Activated naive CD4-positive, alpha-beta T cell treated with anti-CD3 and anti-CD28 coated beads for 36 hours (primary cell): ENCODE results near the gene ZSWIM8. TPM values are rescaled to one million over a fixed set of nuclear protein-coding genes. Genes with fewer than 3 reads are reported as not detected.

Experiments
- CTCF ChIA-PET: fragments of 350-600 bp; sonication (Branson Sonifier 250); formaldehyde crosslinking; loops from one replicate; lab custom pipeline; 2021; ENCODE audit warnings: antibody characterized with exemption; lab: Charles Lee
- DNase-seq: peaks from one replicate; pipeline ENCODE4 v3.0.0-alpha.2; 2020
- H3K27ac Mint-ChIP-seq: one replicate; pipeline ENCODE4 v1.8.0; 2021; ENCODE audit warnings: mild to moderate bottlenecking, mixed read lengths
- H3K27me3 Mint-ChIP-seq: one replicate; pipeline ENCODE4 v1.8.0; 2021; ENCODE audit warnings: low read depth, mixed read lengths
- H3K36me3 Mint-ChIP-seq: one replicate; pipeline ENCODE4 v1.8.0; 2021; ENCODE audit warnings: low read depth, mixed read lengths
- H3K4me1 Mint-ChIP-seq: one replicate; pipeline ENCODE4 v1.8.0; 2021; ENCODE audit warnings: low read depth, mixed read lengths
- H3K4me3 Mint-ChIP-seq: one replicate; pipeline ENCODE4 v1.8.0; 2021; ENCODE audit warnings: mild to moderate bottlenecking, moderate library complexity, mixed read lengths
- H3K9me3 Mint-ChIP-seq: one replicate; pipeline ENCODE4 v1.8.0; 2021; ENCODE audit warnings: mixed read lengths
- intact Hi-C: fragments of 100-400 bp; cut with micrococcal nuclease; formaldehyde crosslinking; loops from one replicate; pipeline ENCODE4 v1.15.1; 2023
- total RNA-seq, 2 experiments: library from RNA; stranded (reverse); gene quantifications; one replicate each; pipeline ENCODE4 v1.2.3, GENCODE V29; 2021

The ZSWIM8 gene
- total RNA-seq, 2 experiments from 2014 or later: 25.8 to 26.7 TPM

DNA sequence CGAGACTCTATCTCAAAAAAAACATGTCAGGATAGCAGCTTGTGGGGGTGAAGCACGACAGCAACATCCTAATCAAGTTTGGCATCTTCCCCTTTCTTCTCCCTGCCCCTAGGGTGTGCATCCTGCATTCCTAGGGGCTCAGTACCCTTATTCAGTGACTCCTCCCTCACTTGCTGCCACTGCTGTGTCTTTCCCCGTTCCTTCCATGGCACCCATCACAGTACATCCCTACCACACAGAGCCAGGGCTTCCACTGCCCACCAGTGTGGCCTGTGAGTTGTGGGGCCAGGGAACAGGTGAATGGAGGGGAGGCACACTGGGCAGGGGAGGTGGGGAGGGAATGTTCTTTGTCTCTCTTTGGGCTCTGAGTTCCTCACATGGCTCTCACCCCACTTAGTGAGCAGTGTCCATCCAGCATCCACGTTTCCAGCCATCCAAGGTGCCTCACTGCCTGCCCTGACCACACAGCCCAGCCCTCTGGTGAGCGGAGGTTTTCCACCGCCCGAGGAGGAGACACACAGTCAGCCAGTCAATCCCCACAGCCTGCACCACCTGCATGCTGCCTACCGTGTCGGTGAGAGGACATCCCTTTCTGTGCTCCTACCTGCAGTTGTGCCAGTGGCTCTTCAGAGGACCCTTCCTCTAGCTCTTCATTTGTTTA, 14.6 kb downstream of the ZSWIM8 start:
- no peak for DNase-seq
- Mint-ChIP-seq H3K36me3 (peaks cover 34% of the 10 kb centered on the region), H3K4me1 (peaks cover 13% of the 10 kb centered on the region), H3K27me3 (no peaks in the 10 kb centered on the region), H3K9me3 (no peaks in the 10 kb centered on the region), H3K4me3 (no peak overlapping the region), H3K27ac (peak overlapping the region; percentile 17)
- intact Hi-C loops: no loop called here
- CTCF ChIA-PET: interaction anchor here (0.5 to 0.6 kb wide), 2 partner anchors 9 to 331 kb away, joined by 3 read pairs; no protein-coding TSS in a partner anchor

DNA sequence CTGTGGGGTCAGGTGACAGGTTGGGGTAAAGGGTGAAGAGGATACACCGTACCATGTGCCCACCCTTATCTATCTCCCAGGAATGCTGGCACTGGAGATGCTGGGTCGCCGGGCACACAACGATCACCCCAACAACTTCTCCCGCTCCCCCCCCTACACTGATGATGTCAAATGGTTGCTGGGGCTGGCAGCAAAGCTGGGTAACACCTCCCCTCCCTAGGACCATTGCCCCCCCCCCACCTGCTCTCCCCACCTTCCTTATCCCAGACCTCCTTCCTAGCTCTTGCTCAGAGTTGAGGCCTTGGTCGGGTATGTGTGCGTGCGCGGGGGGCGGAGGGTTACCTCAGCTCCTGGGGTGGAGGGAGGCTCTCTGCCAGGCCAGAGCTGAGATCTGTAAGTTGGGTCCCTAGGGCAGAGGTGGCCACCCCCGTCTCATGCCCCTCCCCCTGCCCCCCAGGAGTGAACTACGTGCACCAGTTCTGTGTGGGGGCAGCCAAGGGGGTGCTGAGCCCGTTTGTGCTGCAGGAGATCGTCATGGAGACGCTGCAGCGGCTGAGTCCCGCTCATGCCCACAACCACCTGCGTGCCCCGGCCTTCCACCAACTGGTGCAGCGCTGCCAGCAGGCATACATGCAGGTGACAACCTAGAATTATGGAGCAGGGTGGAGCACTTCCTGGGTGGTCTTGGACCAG, 15.3 kb downstream of the ZSWIM8 start:
- H3K27ac Mint-ChIP-seq: no peak overlapping the region
- intact Hi-C loops: no loop called here
- CTCF ChIA-PET: interaction anchor here (0.5 kb wide), 1 partner anchor 79 kb away, joined by 4 read pairs; no protein-coding TSS in a partner anchor
- H3K9me3 Mint-ChIP-seq: no peaks in the 10 kb centered on the region
- H3K4me3 Mint-ChIP-seq: no peak overlapping the region
- no peak for DNase-seq
- peaks cover 38% of the 10 kb centered on the region for H3K36me3 Mint-ChIP-seq
- H3K4me1 Mint-ChIP-seq: peaks cover 17% of the 10 kb centered on the region
- H3K27me3 Mint-ChIP-seq: no peaks in the 10 kb centered on the region

DNA sequence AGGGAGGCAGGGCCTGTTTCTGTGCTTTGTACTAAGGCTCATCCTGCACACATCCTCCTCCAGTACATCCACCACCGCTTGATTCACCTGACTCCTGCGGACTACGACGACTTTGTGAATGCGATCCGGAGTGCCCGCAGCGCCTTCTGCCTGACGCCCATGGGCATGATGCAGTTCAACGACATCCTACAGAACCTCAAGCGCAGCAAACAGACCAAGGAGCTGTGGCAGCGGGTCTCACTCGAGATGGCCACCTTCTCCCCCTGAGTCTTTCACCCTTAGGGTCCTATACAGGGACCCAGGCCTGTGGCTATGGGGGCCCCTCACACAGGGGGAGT, 15.8 kb downstream of the ZSWIM8 start:
- intact Hi-C loops: no loop called here
- CTCF ChIA-PET: interaction anchor here (0.5 kb wide), 1 partner anchor 79 kb away, joined by 4 read pairs; no protein-coding TSS in a partner anchor
- Mint-ChIP-seq H3K4me3 (no peak overlapping the region), H3K27ac (no peak overlapping the region), H3K4me1 (peaks cover 23% of the 10 kb centered on the region), H3K27me3 (no peaks in the 10 kb centered on the region), H3K36me3 (peaks cover 42% of the 10 kb centered on the region), H3K9me3 (no peaks in the 10 kb centered on the region)
- no peak for DNase-seq

DNA sequence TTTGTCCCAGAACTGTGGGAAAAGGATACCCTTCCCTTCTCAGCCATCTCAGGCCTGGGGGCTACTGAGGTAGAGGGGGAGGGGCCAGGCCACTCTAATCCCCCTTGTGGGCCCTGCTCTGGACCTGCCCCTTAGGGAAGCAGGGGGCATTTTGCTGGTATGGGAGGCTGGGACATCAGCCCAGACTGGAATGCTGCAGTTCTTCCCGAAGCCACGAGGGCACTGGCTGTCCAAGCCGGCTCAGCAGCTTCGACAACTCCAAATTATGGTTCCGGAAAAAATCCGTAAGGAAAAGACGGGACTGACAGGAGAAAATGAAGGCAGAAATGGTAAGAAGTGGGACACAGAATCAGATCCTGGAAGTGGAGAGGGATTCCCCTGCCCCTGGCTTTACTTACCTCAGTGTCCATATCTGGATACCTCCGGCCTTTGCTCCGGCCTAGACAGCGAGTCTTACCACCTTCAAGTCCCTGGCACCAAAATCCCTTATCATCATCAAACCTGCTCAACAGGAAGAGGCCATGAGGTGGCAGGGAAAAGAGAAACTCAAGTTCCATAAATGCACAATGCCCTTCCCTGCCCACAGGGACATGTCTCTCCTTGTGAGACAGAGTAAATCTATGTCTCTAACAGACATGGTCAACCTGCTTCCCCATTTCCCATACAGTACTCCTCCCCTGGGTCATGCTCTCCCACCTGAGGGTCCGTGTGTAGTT, 17.0 kb downstream of the ZSWIM8 start:
- Mint-ChIP-seq H3K4me1 (peaks cover 35% of the 10 kb centered on the region), H3K27me3 (no peaks in the 10 kb centered on the region), H3K9me3 (no peaks in the 10 kb centered on the region), H3K36me3 (peaks cover 52% of the 10 kb centered on the region), H3K4me3 (no peak overlapping the region), H3K27ac (peak overlapping the region; percentile 22)
- intact Hi-C loops: no loop called here
- no peak for DNase-seq
- CTCF ChIA-PET: no interaction called here

DNA sequence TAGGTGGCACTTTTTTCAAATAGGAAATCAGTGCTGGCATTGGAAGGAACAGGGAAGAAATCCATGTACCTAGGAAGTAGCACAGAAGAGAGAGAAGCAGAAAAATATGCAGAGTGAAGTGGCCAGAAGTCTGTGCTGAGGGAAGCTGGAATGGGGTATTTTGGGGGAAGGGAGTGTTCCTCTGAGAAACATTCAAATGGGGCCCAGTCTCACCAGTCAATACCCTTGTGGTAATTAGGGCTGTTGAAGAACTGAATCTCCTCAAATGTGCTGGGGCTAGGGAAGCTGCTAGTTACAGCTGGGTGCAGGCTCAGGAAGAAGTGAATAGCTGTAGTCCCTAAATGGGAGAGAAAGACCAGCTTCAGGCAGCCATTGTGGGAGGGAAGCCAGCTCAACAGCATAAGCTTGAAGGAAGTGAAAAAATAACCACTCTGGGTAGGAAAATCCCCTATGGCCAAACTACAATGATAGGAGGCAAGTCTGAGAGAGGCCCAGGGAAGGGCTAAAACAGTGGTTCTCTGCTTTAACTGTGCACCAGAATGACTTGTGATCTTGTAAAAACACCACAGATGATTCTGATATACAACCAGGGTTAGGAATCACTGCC, 18.4 kb downstream of the ZSWIM8 start:
- DNase-seq: no peak
- no peaks in the 10 kb centered on the region for H3K27me3 Mint-ChIP-seq
- intact Hi-C loops: no loop called here
- CTCF ChIA-PET: no interaction called here
- H3K4me3 Mint-ChIP-seq: no peak overlapping the region
- peaks cover 48% of the 10 kb centered on the region for H3K4me1 Mint-ChIP-seq
- no peaks in the 10 kb centered on the region for H3K9me3 Mint-ChIP-seq
- H3K36me3 Mint-ChIP-seq: peaks cover 58% of the 10 kb centered on the region
- H3K27ac Mint-ChIP-seq: peak overlapping the region; percentile 88

DNA sequence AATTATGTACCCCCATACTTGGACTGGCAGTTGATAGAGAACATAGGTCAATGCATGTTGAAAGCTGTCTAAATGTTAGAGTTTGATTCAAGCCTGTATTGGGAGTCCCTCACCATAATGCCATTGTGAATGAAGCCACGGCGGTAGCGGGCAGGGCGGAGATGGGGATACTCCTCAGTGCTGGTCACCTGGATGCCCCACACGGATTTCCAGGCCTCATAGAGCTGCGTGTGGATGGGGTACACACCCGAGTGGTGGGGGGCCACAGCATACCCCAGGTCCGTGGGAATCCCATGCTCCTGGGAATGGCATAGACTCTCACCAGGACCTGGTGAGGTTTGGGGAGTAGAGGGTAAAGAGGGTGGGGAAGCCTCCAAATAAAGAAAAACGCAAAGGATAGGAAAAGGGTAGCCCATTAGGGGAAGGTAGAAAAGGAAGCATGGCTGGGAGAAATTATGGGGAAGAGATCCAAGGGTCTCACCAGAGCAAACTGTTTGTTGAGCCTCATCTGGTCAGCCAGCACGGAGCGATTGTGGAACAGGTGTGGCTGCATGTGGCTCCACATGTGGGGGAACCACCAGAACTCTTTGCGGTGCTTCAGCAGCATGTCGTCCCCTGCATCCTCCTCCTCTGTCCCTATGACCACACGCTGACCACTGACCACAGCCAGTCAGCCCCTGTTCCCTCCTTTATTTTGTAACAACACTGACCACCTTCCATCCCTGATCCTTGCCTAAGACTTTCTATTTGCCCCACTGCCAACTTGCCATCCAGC, 21.0 kb downstream of the ZSWIM8 start:
- Mint-ChIP-seq H3K36me3 (peaks cover 69% of the 10 kb centered on the region), H3K9me3 (no peaks in the 10 kb centered on the region), H3K4me1 (peaks cover 65% of the 10 kb centered on the region), H3K27me3 (no peaks in the 10 kb centered on the region), H3K4me3 (peak overlapping the region; percentile 22), H3K27ac (peak overlapping the region; percentile 68)
- no peak for DNase-seq
- intact Hi-C loops: no loop called here
- CTCF ChIA-PET: interaction anchor here (0.6 kb wide), 1 partner anchor 14 kb away, joined by 3 read pairs; no protein-coding TSS in a partner anchor

DNA sequence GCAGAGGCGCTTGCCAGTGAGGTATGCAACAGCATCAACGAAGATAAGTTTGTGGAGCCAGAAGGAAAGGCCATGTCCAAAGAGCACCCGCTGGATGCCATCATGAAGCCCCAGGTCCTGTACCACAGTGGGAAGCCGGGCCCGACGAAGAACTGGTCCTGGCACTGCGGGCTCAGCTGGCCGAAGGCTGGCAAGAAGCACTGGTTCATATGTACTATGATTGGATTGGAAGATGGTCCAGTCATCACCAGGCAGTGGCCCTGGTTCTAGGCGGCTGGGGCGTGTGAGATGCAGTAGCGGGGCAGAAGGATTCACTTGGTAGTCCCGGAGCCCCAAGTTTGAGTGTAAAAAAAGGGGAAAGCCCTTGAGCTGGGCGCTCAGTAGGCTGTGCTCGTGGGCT, 22.1 kb downstream of the ZSWIM8 start:
- intact Hi-C loops: no loop called here
- no peak for DNase-seq
- H3K4me3 Mint-ChIP-seq: no peak overlapping the region

DNA sequence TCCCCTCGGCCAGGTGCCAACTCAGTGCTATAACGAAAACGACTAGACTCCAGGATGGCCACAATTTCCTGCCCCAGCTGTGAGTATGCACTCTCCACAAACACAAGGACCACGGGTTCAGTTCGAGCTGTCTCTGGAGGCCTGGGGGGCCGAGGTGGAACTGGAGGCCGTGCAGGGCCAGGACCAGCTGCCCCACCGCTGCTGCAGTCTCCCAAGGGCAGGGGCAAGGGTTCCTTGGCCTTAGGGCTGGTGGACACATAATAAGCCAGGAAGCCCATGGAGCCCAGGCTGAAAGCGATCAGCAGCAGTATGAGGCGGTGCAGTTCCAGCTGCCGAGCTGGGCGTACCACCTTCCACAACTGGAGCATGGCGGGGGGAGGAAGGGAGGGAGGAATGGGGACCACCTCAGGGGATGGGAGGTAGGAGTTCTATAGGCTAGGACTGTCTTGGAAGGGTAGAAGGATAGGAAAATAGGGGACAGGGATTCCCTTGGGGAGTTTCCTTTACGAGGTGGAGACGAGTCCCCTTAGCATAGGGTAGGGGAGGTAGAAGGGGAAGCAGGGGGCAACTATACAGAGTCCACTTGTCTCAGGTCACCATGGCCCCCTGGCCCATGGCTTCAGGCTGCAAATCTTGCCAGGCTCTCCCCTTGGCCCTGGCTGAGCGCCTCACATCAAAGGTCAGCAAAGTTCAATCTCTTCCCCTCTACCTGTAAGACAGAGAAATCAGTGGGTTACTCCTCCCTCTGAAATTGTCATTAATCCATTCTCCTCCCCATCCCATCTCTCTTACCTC, 22.8 kb downstream of the ZSWIM8 start:
- CTCF ChIA-PET: interaction anchor here (0.6 to 2.6 kb wide), 3 partner anchors 9 to 22 kb away, joined by 3 to 11 read pairs (median 3); no protein-coding TSS in a partner anchor
- Mint-ChIP-seq H3K4me3 (no peak overlapping the region), H3K36me3 (peaks cover 60% of the 10 kb centered on the region), H3K27ac (peak overlapping the region; percentile 13), H3K9me3 (no peaks in the 10 kb centered on the region), H3K4me1 (peaks cover 65% of the 10 kb centered on the region), H3K27me3 (no peaks in the 10 kb centered on the region)
- DNase-seq: no peak
- intact Hi-C loops: no loop called here

More for the DNA sequence above, 22.1 kb downstream of the ZSWIM8 start:
- peaks cover 66% of the 10 kb centered on the region for H3K36me3 Mint-ChIP-seq
- CTCF ChIA-PET: no interaction called here
- no peaks in the 10 kb centered on the region for H3K27me3 Mint-ChIP-seq
- no peaks in the 10 kb centered on the region for H3K9me3 Mint-ChIP-seq
- H3K27ac Mint-ChIP-seq: peak overlapping the region; percentile 68
- peaks cover 65% of the 10 kb centered on the region for H3K4me1 Mint-ChIP-seq

DNA sequence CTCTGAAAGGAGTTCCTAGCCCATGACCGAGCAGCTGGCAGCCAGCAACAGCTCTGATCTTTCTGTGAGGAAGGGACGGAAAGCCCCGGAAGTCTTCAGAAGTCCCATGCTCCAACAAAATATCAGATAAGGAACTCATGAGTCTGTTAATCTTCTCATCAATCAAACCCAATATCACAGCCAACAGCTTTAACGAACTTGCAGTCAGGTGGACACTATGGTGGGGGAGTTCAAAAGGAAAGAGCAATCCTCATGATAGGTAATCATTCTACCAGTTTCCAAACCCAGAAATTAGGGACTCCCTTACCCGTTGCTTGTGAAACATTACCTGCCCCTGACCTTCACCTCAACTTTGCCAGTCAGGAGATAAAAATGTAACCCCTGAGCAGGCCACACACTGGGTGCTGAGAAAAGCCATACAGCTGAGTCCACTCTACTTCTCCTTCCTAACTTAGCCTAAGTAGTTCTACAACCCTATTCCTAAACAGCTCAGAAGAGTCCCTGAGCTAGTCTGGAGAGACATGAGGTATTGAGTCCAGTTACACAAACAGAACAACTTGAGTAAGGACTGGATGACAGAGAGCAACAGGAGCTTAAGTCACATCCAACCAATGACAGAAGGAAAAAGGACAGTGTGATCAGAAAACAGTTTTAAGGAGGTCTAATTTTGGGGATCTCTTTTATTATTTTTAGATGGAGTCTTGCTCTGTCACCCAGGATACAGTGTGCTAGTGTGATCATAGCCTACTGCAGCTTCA, 23.8 kb downstream of the ZSWIM8 start:
- no peak for DNase-seq
- Mint-ChIP-seq H3K9me3 (no peaks in the 10 kb centered on the region), H3K4me1 (peaks cover 55% of the 10 kb centered on the region), H3K36me3 (peaks cover 52% of the 10 kb centered on the region), H3K4me3 (peak overlapping the region; percentile 93), H3K27ac (peak overlapping the region; percentile 99), H3K27me3 (no peaks in the 10 kb centered on the region)
- intact Hi-C loops: no loop called here
- CTCF ChIA-PET: interaction anchor here (0.6 to 2.6 kb wide), 7 partner anchors 10 to 280 kb away, joined by 3 to 16 read pairs (median 3); no protein-coding TSS in a partner anchor

DNA sequence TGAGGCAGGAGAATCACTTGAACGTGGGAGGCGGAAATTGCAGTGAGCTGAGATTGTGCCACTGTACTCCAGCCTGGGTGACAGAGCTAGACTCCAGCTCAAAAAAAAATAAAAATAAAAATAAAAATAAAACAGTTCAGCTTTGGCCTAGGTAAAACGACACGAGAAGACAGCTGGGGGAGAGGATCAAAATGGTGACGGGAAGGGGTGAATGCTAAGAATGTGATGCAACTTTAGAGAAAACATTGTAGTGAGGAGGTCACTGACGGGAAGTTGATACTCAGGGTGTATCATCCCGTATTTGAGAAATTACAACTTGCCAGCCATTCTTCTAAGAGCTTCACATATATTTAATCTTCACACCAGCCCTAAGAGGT, 24.9 kb downstream of the ZSWIM8 start:
- intact Hi-C loops: loop anchor here (2.0 kb wide), 3 partner anchors 314 to 1016 kb away; partner anchors contain the start of genes KAT6B, MRPS16 and PPP3CB
- H3K4me1 Mint-ChIP-seq: peaks cover 53% of the 10 kb centered on the region
- H3K36me3 Mint-ChIP-seq: peaks cover 48% of the 10 kb centered on the region
- H3K4me3 Mint-ChIP-seq: peak overlapping the region; percentile 93
- no peaks in the 10 kb centered on the region for H3K27me3 Mint-ChIP-seq
- H3K9me3 Mint-ChIP-seq: no peaks in the 10 kb centered on the region
- CTCF ChIA-PET: interaction anchor here (0.9 to 2.6 kb wide), 7 partner anchors 10 to 281 kb away, joined by 3 to 16 read pairs (median 4); no protein-coding TSS in a partner anchor
- H3K27ac Mint-ChIP-seq: peak overlapping the region; percentile 99
- peak; percentile 57 for DNase-seq
